Spleen (tissue), 11 donors: ENCODE data around the gene CHD9. TPM values are rescaled to one million over a fixed set of nuclear protein-coding genes. Genes with fewer than 3 reads are reported as not detected.

ENCODE experiments used
- DNase-seq: peaks from one replicate; pipeline ENCODE4 v3.0.0-alpha.2; 2020
- H3K27ac ChIP-seq, 8 donors: fragments of 200-600 bp; sonication (generic) in 7 of 8; 1 replicate in 4 of 8; 2 replicates in 4 of 8; pipeline versions ENCODE4 v1.5.0 to v1.8.0; 2016 to 2021; ENCODE audit warnings: inconsistent platforms in 4 of 8, mild to moderate bottlenecking in 4 of 8, moderate library complexity in 1 of 8
- H3K27me3 ChIP-seq, 7 donors: fragments of 200-600 bp; sonication (generic) in 6 of 7; replicated peaks in 1 of 7; 1 replicate in 4 of 7; 2 replicates in 3 of 7; pipeline versions ENCODE4 v1.5.0 to v1.8.0; 2016 to 2021; ENCODE audit warnings: inconsistent platforms in 3 of 7, mild to moderate bottlenecking in 1 of 7
- H3K36me3 ChIP-seq, 6 donors: fragments of 200-600 bp; sonication (generic) in 5 of 6; 1 replicate in 4 of 6; 2 replicates in 2 of 6; pipeline versions ENCODE4 v1.5.0 to v1.8.0; 2016 to 2021; ENCODE audit warnings: inconsistent platforms in 2 of 6
- H3K4me1 ChIP-seq, 6 donors: fragments of 200-600 bp; sonication (generic) in 5 of 6; 1 replicate in 3 of 6; 2 replicates in 3 of 6; pipeline versions ENCODE4 v1.5.0 to v1.8.0; 2016 to 2021; ENCODE audit warnings: inconsistent platforms in 3 of 6
- H3K4me3 ChIP-seq, 8 donors: fragments of 200-600 bp; sonication (generic) in 7 of 8; 1 replicate in 4 of 8; 2 replicates in 4 of 8; pipeline versions ENCODE4 v1.5.0 to v1.8.0; 2016 to 2021; ENCODE audit warnings: inconsistent platforms in 4 of 8, mild to moderate bottlenecking in 4 of 8, moderate library complexity in 2 of 8
- H3K9me3 ChIP-seq, 8 donors: fragments of 200-600 bp; sonication (generic) in 7 of 8; 1 replicate in 4 of 8; 2 replicates in 4 of 8; pipeline versions ENCODE4 v1.5.0 to v1.8.0; 2016 to 2021; ENCODE audit warnings: inconsistent platforms in 4 of 8
- POLR2A ChIP-seq, 3 donors: fragments of 450-650 bp; IDR thresholded peaks; one replicate each; pipeline ENCODE4 v1.5.1; 2017; ENCODE audit warnings: antibody characterized with exemption in 3 of 3, mild to moderate bottlenecking in 1 of 3
- POLR2AphosphoS5 ChIP-seq, 3 donors: sonication (generic); formaldehyde crosslinking; IDR thresholded peaks; one replicate each; pipeline ENCODE4 v1.5.1; 2017; ENCODE audit warnings: antibody characterized with exemption in 3 of 3
- WGBS, 5 donors: extraction: QIAGEN DNeasy Blood & Tissue Kit in 3 of 5; methylation state at CpG; one replicate each; pipeline versions ENCODE4 v1.1.5 to v1.1.7; 2013 to 2018; 5-methylcytosine and 5-hydroxymethylcytosine counted together
- intact Hi-C: fragments of 100-400 bp; cut with DNase I; formaldehyde crosslinking; loops from one replicate; pipeline ENCODE4 v1.15.0; 2023; ENCODE audit warnings: low total_unique reads
- polyA plus RNA-seq, 3 donors: library from polyadenylated mRNA; stranded (reverse); fragments of 200-250 nt; gene quantifications; one replicate each; pipeline ENCODE4 v1.2.1, GENCODE V29; 2013
- total RNA-seq, 7 donors: library from RNA; depleted of rRNA in 3 of 7; stranded (reverse); fragments of >200 nt in 3 of 7; fragmentation: NEBNext Ultra II Directional in 4 of 7; extraction: Animal tissue kit (Norgen Biotek cat#: 25700) in 4 of 7; gene quantifications; one replicate each; pipeline versions ENCODE4 v1.1.0 to v1.2.1, GENCODE V29; 2016 to 2021
- TF ChIP-seq, protein P1 (sequence below), 11 experiments: fragments of 200-600 bp in 7 of 11; fragments of 450-650 bp in 4 of 11; sonication (generic) in 4 of 11; IDR thresholded peaks in 8 of 11; conservative IDR thresholded peaks in 3 of 11; 1 replicate in 7 of 11; 2 replicates in 4 of 11; pipeline versions ENCODE4 v1.4.0 to v1.8.0; 2016 to 2021; ENCODE audit warnings: antibody characterized with exemption in 11 of 11, inconsistent platforms in 4 of 11, mild to moderate bottlenecking in 1 of 11
- donor health status: healthy with polysubstance abuse.
- donor health status: DM: no; HTN: no; CAD: no; lungs with moderate emphysema.
- donor health status: DM: no; HTN: no; CAD: no.
- donor health status: Bipolar disorder and iron deficiency.
- donor health status: healthy.
- donor health status: DM: no; HTN: no; CAD: no.
- donor health status: DM: yes; HTN: yes; CAD: no.

CHD9 gene
- total and polyA plus RNA-seq, 10 donors, result 16.7 to 93.3 (median 76.0) TPM

DNA sequence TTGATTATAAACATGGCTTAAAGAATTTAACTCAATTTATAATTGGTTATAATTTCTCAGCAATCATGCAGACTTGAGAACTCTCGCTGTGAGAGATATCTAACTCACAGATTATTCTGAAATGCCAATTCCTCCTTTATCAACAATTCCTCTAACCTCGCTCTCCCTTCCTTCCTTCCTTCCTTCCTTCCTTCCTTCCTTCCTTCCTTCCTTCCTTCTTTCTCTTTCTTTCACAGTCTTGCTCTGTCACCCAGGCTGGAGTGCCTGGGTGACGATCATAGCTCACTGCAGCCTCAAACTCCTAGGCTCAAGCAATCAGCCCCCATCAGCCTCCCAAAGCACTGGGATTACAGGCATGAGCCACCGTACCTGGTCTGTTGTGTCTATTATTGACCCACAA, 42.4 kb downstream of the CHD9 start:
- Histone ChIP-seq H3K27ac (peak overlapping the region in 4 of 8 donors; percentile 90 to 93 (median 90)), H3K27me3 (no peaks in the 10 kb centered on the region), H3K36me3 (no peaks in the 10 kb centered on the region), H3K4me1 (peaks cover 42 to 95% (median 76%) of the 10 kb centered on the region in 6 donors), H3K9me3 (no peaks in the 10 kb centered on the region), H3K4me3 (no peak overlapping the region)
- WGBS, 5 donors, result 59 to 69% (median 65%) methylated on average over 4 of the region's 4 CpGs
- DNase-seq, result no peak
- TF ChIP-seq POLR2AphosphoS5 (IDR thresholded peaks at IDR 0.05) (no peak), POLR2A (IDR thresholded peaks at IDR 0.05) (no peak)
- TF ChIP-seq, protein P1, sequence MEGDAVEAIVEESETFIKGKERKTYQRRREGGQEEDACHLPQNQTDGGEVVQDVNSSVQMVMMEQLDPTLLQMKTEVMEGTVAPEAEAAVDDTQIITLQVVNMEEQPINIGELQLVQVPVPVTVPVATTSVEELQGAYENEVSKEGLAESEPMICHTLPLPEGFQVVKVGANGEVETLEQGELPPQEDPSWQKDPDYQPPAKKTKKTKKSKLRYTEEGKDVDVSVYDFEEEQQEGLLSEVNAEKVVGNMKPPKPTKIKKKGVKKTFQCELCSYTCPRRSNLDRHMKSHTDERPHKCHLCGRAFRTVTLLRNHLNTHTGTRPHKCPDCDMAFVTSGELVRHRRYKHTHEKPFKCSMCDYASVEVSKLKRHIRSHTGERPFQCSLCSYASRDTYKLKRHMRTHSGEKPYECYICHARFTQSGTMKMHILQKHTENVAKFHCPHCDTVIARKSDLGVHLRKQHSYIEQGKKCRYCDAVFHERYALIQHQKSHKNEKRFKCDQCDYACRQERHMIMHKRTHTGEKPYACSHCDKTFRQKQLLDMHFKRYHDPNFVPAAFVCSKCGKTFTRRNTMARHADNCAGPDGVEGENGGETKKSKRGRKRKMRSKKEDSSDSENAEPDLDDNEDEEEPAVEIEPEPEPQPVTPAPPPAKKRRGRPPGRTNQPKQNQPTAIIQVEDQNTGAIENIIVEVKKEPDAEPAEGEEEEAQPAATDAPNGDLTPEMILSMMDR (IDR thresholded peaks at IDR 0.05 in 8 of 11, conservative IDR thresholded peaks at IDR 0.05 in 3 of 11), result no peak
- intact Hi-C loops, result no loop called here

DNA sequence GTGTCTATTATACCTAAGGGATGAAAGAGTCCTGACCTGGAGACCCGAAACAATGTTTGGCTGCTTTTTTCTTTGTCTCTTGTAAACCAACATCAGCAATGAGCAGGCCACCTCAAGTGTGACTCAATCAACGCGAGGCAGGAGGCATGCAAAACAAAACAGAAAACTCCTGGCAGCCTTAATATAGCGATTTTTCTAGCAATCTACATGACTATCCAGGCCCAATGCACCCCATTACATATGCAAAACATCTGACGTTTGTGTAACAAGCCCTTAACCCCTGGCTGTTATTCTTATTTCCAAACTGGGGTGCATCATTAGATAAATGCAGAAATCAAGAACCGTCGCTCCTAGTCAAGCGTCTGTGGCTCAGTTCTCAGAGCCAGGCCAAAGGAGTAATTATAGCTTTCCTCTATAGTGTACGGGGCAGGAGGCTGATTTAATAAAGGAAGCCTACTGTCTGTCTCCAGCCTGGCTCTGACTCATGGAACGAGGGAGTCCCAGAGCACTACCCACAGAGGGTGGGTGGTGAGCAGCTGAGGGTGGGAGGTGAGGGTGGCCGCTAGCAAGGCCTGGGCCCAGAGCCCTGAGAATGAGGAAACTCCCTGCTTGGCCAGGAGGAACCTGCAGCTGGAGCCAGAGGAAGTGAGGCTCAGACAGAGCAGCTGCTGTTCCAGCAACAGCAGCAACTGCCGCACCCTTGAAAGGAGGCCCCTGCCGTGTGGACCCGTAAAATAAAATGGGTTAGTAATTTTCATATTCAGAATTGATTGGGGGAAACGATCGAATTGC, 43.9 kb downstream of the CHD9 start:
- H3K4me3 ChIP-seq, result peak overlapping the region; percentile 22 to 68 (median 44)
- TF ChIP-seq POLR2AphosphoS5 (IDR thresholded peaks at IDR 0.05) (peak; percentile 77 to 86 (median 80)), POLR2A (IDR thresholded peaks at IDR 0.05) (no peak)
- TF ChIP-seq, protein P1 (IDR thresholded peaks at IDR 0.05 in 8 of 11, conservative IDR thresholded peaks at IDR 0.05 in 3 of 11), result no peak
- H3K27me3 ChIP-seq, result no peaks in the 10 kb centered on the region
- peaks cover 38 to 84% (median 61%) of the 10 kb centered on the region in 6 donors for H3K4me1 ChIP-seq
- peak; percentile 93 for DNase-seq
- intact Hi-C loops, result no loop called here
- 9 to 23% (median 13%) methylated on average over 16 of the region's 16 CpGs for WGBS, 5 donors
- no peaks in the 10 kb centered on the region for H3K36me3 ChIP-seq
- peak overlapping the region; percentile 80 to 93 (median 90) for H3K27ac ChIP-seq
- H3K9me3 ChIP-seq, result no peaks in the 10 kb centered on the region

DNA sequence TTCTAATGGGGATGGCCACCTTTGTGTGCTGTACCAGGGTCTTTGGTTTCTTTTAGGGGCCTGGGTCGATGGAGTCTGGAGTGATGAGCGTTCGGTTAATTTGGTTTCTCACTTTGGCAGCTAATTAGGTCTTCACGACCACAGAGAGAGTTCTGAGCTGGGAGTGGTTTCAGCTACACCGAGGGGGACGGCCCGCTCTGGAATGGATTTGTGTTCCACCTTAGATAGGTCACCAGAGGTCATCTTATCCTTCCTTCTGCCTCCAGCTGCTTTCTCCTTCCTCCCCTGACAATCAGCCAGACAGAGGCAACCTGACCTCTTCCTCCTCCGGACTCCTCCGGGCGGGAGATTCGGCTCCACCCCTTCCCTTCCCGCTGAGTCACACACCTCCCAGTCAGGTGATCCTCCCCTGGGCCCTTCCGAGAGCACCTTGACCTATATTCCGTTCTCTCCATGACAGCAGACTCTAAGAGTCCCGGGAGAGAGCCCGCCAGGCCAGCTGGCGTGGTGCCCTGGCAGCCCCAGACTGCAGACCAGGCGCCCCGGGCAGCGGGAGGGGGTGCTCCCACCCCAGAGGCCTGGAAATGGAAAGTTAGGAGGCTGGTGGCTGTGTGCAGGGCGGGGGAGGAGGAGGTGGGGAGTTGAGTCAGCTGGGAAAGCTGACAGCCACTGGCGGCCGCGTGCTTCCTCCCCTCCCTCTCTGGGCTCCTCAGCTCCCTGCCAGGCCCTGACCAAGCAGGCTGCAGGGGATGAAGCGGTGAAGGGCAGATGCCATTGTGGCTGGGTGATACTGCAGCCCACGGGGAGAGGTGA, 44.7 kb downstream of the CHD9 start:
- Histone ChIP-seq H3K27ac (peak overlapping the region; percentile 80 to 93 (median 90)), H3K9me3 (no peaks in the 10 kb centered on the region), H3K27me3 (no peaks in the 10 kb centered on the region), H3K36me3 (no peaks in the 10 kb centered on the region), H3K4me1 (peaks cover 31 to 76% (median 53%) of the 10 kb centered on the region in 6 donors), H3K4me3 (peak overlapping the region; percentile 22 to 68 (median 44))
- intact Hi-C loops, result no loop called here
- DNase-seq, result peak; percentile 91
- no peak for TF ChIP-seq POLR2A (IDR thresholded peaks at IDR 0.05)
- TF ChIP-seq, protein P1 (IDR thresholded peaks at IDR 0.05 in 8 of 11, conservative IDR thresholded peaks at IDR 0.05 in 3 of 11), result peak in 1 of 11 experiments; percentile 3
- TF ChIP-seq POLR2AphosphoS5 (IDR thresholded peaks at IDR 0.05), result peak; percentile 47 to 84 (median 78)
- 0 to 4% (median 2%) methylated on average over 26 of the region's 26 CpGs for WGBS, 5 donors
